HL-60/S4 treated with phorbol 12-myristate 13-acetate at 8.2 ng/mL for 4 days and 3 days (cell line): ENCODE measurements around the gene DOLPP1.
"Not testable (repeated sequence)": the region's sequence is repeated elsewhere in the genome, so short reads cannot be mapped to it uniquely, and the experiment has no call there.

Source experiments
- in situ Hi-C: fragments of 300-500 bp; cut with MboI; formaldehyde crosslinking; loops from 2 replicates; pipeline ENCODE4 v1.15.0; 2022; ENCODE audit warnings: low sequenced_read_pairs

The DOLPP1 gene

DNA sequence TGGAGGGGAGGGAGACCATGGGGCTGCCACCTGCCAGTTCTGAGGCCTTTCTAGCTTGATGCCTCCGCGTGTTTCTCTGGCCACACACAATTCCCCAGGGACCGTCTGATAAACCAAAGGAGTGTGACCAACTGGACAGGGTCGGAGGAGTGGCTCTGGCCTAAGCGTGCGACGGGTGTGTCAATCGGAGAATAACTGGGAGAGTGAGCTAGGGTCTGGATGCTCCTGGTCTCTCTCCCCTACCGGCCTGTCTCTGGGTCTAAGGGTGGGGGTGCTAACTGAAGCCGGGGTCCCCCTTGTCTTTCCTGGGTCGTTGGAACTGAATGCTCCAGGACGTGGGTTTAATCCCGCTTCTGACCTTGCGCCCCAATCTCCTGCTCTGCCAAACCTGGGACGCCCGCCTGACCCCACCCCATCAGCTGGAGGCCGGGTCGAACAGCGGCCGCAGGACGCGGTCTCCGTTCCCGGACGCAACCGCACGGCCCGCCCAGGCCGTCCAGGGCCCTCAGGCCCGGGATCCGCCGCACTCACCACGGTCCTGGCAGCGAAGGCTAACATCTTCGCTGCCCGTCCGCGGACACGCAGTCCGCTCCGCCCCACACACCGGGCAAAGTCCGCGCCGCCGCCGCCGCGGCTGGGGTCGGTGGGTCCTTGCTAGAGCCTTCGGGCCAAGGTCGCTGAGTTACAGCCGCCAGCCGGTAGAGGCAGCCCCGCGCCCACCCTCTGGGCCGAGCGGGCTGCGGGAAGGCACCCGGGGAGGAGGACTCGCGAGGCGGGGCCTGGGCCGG, 29.2 kb downstream of the DOLPP1 start:
- in situ Hi-C loops, result no loop called here

DNA sequence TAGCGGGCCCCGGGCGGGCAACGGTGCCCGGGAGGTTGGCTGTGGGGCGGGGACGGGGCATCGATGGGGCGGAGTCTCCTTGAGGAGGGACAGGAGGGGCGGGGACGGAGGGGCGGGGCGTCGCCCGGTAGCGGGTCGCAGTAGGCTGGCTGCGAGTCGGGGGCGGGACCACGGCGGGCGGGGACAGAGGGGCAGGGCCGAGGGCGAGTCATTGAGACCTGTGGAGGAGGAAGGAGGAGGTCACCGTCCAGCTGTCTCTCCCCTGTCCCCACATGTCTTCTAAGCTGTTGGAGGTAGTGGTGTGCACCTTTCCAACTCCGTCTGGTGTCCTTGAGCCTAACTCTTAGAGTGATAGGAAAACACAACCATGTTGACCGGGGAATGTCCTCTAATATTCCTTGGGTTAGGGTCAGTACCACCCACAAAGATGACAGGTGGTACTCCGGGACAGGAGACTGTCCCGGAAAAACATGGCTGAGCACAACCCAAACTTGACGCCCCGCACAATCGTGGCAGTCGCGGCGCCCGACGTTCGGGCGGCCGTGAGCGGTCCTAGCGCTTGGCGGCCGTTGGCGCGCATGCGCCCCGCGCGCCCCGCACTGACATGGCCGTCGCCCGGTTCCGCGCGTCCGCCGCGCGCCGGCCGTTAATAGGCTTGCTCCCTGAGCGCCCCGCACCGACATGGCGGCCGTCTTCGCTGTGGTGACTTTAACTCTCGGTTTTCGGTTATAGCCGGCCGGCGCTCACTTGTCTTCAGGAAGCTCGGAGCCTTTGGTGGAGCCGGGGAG, 30.0 kb downstream of the DOLPP1 start, which contains the start of the genes CRAT and PTPA:
Gene CRAT, minus strand, starts transcription at position 54 of the 788 bp plus-strand sequence. CDS start 284 bp downstream, outside the sequence.
Gene PTPA, plus strand, starts transcription at position 676 of the 788 bp plus-strand sequence. CDS start 186 bp downstream, outside the sequence.
- in situ Hi-C loops, result no loop called here

DNA sequence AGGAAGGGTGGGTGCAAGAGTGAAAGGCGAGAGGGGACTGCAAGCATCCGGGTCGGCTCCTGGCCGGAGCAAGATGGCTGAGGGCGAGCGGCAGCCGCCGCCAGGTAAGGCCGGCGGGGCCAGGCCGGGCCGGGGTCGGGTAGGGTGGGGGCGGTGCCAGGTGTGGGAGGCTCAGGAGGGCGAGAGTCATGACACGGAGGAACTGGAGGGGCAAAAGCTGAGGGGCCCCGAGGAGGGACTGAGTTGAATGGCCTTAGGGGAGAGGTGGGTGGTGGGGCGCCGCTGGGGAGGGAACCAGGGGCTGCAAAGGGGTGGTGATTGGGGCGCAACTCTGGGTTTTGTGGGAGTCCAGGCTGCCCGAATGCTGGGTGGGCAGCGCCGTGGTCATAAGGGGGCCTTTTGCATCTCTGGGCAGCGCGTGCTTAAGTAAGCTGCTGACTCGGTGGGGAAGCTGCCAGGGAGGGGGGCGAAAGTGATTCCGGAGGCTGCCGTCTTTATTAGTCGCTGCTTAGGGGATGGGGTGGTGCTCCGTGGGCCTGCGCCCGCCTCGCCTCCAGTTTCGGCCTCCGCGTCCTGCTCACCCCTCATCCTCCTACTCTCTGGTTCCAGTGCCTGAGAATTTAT, 30.7 kb downstream of the DOLPP1 start:
- in situ Hi-C loops, result no loop called here

DNA sequence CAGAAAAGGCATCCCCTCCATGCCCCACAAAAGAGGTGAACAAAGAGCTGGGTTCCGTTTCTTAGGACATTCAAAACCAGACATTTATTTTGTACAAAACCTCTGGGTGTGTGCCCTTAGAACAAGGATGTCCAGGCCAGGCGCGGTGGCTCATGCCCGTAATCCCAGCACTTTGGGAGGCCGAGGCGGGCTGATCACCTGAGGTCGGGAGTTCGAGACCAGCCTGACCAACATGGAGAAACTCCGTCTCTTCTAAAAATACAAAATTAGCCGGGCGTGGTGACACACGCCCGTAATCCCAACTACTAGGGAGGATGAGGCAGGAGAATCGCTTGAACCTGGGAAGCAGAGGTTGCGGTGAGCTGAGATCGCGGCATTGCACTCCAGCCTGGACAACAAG, 31.6 kb downstream of the DOLPP1 start:
- in situ Hi-C loops, result not testable (repeated sequence)

DNA sequence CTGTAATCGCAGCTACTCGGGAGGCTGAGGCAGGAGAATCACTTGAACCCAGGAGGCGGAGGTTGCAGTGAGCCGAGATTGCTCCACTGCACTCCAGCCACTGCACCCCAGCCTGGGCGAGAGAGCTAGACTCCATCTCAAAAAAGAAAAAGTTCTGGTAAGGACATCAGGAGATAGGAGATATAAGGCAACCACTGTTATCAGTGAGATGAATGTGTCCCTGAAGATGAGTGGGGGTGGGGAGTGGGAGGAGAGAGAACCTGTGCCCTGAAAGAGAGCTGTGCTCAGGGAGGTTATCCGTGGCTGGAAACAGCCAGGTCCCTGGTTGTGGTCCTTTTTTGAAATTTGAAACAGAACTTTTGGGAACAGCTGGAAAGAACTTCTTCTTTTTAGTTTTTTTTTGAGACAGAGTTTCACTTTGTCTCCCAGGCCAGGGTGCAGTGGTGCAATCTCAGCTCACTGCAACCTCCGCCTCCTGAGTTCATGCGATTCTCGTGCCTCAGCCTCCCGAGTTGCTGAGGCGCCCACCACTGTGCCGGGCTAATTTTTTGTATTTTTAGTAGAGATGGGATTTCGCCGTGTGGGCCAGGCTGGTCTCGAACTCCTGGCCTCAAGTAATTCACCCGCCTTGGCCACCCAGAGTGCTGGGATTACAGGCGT, 32.9 kb downstream of the DOLPP1 start:
- in situ Hi-C loops, result no loop called here

DNA sequence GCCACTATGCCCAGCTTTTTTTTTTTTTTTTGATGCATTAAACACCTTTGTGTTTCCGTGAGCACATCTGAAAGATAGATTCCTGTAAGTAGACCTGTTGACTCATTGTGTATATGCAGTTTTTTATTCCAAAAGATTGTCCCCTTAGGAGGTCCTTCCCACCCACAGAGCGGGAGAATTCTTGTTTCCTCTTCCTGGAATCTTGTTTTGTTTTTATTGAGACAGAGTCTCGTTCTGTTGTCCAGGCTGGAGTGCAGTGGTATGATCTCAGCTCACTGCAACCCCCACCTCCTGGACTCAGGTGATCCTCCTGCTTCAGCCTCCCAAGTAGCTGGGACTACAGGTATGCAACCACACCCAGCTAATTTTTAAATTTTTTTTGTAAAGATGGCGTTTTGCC, 37.9 kb downstream of the DOLPP1 start:
- in situ Hi-C loops, result no loop called here

DNA sequence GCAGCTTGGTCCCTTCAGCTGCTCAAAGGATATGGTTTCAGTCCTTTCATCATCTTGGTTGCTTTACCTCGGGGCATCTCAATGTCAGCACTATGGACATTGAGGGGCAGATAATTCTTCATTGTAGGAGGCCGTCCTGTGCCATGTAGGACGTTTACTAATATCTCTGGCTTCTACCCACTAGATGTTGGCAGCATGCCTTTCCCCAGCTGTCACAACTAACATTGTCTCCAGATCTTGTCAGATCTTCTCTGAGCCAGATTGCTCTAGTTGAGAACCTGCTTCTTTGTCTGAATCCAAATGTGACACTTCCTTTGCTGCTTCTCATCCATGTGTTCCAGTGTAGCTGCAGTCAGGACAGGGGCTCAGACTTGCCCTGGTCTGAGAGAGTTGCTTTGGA, 40.6 kb downstream of the DOLPP1 start:
- in situ Hi-C loops, result no loop called here

DNA sequence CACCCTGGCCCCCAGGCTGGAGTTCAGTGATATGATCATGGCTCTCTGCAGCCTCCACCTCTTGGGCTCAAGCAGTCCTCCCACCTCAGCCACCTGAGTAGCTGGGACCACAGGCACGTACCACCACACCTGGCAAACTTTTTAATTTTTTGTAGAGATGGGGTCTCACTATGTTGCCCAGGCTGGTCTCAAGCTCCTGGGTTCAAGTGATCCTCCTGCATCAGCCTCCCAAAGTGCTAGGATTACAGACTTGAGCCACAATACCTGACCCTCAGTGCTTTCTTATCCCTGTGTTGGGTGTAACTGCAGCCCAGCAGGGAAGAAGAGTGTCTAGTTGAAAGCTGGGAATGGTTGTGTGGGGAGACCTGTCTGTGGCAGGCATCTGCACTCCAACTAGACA, 41.2 kb downstream of the DOLPP1 start:
- in situ Hi-C loops, result no loop called here

DNA sequence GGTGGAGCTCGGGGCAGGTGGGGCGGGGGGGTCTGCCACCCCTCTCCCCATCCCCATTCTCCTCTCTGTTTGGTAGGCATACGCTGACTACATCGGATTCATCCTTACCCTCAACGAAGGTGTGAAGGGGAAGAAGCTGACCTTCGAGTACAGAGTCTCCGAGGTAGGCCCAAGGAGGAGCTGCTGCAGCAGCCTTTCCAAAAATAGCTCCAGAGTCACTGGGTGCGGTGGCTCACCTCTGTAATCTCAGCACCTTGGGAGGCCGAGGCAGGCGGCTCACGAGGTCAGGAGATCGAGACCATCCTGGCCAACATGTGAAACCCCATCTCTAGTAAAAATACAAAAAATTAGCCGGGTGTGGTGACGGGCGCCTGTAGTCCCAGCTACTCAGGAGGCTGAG, 42.1 kb downstream of the DOLPP1 start:
- in situ Hi-C loops, result not testable (repeated sequence)

DNA sequence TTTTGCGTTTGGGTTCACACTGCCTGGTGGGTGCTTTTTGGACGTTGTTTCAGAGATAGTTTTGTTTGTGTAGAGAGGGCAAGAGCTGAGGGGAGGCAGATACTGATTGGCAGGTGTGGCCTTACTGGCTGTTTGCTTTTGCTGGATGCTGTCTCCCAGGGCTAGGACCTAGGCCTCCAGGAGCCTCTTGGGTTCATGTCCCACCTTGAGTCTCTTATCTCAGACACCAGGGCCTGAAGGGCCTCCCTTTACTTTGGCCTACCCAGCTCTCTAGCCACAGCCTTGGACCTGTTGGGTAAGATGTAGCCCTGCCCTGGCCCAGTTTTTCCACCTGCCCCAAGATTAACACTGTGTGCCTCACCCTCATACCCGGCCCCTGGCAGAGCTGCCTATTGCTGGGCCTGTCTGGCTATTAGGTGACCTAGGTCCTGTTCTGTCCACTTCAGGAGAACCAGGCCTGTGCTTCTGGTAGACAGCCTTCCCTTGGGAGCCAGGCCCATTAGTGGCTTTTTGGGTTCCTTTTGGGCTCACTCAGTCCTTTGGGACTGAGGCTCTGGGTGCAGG, 43.7 kb downstream of the DOLPP1 start:
- in situ Hi-C loops, result loop anchor here (25.0 kb wide), 1 partner anchor 663 kb away; no protein-coding TSS in a partner anchor

DNA sequence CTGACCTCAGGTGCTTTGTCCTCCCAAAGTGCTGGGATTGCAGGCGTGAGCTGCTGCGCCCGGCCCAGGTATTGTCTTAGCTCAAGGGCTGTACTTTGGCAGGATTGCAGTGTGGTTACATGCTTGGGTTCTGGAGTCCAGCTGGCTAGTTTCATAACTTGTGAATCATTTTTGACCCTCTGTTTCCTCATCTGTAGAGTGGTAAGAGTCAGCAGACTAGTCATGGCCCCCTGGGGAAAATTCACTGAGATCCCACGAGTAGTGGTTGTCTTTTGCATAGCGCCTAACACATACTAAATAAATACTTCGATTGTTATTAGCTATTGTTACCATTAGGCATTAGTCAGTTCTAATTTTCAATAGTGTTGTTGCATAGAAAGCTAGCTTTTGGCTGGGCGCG, 44.6 kb downstream of the DOLPP1 start:
- in situ Hi-C loops, result loop anchor here (25.0 kb wide), 1 partner anchor 662 kb away; no protein-coding TSS in a partner anchor

DNA sequence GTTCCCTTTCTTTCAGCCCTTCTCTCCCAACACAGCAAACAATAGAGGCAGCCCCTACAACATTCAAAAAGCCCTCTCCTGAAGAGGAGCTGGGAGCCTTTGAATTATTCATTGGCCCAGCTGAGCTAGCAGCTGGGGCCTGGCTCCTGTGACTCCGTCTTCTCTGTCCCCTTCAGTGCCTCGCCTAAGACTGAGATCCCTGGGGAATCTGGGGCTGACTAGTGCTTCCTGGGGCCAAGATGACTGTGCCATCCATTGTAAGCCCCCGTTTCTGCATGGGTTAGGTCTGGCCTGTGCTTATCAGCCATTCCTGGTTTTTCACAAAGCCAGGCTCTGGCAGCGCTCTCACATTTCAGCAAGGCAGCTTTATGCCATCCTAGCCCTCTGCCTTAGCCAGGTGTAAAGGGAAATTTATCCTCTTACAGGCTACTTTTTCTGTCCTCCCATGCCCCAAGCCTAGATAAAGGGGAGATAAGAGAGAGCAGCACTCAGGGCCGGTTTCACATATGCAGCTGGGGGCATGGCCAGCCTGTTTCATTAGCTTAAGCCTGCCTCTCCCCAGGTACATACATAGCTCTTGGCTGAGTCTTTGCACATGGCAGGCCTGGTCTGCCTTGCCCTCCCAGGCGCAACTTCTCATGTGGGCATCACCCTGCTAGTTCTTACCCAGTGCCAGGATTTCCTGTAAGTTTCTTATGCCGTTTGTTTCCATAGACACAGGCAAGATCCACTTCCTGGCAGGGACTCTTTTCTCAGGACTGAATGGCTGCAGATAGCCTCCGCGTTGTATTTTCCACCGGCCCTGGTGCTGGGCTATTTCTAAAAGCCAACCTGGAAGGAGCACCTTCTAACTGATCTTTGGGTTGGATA, 46.1 kb downstream of the DOLPP1 start:
- in situ Hi-C loops, result loop anchor here (25.0 kb wide), 1 partner anchor 660 kb away; no protein-coding TSS in a partner anchor

DNA sequence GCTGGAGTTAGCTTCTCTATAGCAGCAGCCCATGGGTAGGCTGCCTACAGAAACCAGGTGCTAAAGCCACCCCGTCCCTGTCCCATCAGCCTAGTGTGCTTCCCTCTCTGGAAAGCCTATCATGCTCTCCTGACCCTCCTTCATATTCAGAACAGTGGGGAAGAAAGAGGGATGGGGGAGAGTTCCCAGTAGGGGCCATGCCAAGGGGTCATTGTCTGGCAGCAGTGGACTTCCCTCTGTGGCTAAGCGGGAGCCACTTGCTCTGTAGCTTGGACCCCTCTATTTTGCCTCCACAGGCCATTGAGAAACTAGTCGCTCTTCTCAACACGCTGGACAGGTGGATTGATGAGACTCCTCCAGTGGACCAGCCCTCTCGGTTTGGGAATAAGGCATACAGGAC, 47.8 kb downstream of the DOLPP1 start:
- in situ Hi-C loops, result loop anchor here (25.0 kb wide), 1 partner anchor 659 kb away; no protein-coding TSS in a partner anchor

DNA sequence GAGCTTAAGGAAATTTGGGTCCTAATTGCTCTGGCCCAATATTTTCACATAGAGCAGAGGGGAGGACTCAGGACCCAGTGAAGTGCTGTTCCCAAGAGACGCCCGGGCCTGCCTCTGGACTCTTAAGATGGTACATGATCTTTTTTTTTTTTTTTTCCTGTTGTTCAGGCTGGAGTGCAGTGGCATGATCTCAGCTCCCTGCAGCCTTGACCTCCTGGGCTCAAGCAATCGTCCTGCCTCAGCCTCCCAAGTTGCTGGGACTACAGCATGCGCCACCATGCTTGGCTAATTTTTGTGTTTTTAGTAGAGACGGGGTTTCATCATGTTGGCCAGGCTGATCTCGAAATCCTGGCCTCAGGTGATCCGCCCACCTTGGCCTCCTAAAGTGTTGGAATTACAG, 49.4 kb downstream of the DOLPP1 start:
- in situ Hi-C loops, result loop anchor here (25.0 kb wide), 1 partner anchor 657 kb away; no protein-coding TSS in a partner anchor

DNA sequence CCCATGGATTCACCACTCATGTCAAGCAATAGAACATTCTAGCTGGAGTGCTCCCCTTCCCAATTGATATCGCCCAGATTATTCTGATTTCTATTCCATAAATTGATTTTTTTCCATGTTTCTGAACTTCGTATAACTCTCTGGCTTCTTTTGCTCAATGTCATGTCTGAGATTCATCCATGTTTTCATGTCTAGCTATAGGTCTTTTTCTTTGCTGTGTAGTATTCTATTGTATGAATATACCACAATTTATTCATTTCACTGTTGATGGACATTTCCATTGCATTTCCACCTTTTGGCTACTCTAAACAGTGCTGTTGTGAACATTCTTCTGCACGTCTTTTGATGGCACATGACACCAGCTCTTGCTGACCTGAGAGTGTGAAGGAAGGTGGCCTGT, 49.9 kb downstream of the DOLPP1 start:
- in situ Hi-C loops, result loop anchor here (25.0 kb wide), 1 partner anchor 657 kb away; no protein-coding TSS in a partner anchor

DNA sequence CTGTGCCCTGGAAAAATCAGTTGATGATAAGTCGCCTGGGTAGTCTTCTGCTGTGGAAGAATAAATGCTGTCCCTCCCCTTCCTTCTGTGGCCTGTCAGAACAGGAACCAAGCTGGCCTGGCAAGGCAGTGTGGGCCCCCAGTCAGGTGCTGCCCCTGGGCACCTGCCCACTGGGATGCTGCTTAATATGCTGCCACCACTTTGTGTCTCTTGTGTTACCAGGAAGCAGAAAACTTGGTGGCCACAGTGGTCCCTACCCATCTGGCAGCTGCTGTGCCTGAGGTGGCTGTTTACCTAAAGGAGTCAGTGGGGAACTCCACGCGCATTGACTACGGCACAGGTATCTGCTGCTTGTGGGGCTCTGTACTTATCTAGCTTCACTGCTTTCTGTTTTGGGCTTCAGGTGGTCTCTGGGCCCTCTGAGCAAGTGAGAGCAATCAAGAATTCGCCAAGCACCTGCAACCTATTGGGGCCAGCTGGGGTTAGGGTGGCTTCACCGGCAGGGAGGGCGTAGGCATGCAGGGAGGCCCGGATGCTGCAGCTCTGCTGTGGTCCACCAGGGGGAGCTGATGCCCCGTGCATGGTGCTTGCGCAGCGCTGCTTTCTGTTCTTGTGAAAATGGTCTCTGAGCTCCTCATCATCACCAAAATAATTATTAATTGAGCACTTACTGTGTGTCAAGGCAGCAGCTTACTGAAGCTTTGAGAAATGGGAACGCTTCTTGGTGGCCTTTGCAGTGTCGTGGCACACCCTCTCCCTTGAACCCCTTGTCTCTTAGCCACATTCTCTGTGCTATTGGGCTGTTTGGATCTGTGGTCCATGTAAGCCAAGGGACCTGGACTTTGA, 50.6 kb downstream of the DOLPP1 start:
- in situ Hi-C loops, result loop anchor here (25.0 kb wide), 1 partner anchor 656 kb away; no protein-coding TSS in a partner anchor

DNA sequence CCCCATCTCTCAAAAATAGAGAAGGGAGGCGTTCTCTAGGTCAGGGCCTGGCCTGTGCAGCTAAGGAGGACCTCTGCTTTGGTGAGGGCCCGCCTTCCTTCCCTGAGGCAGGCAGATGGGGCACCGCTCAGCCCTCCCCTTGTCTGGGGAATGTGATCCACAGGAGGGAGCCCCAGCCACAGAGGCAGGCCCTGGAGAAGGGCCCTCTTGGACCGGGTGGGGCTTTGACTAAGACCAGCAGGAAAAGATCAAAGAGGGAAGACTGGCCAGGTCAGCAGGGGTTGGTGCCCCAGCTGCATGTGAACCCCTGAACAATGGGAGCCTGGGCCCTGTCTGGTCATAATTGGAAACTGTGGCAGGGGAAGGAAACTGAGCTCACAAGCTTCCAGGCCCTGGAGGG, 52.2 kb downstream of the DOLPP1 start:
- in situ Hi-C loops, result loop anchor here (25.0 kb wide), 1 partner anchor 654 kb away; no protein-coding TSS in a partner anchor

DNA sequence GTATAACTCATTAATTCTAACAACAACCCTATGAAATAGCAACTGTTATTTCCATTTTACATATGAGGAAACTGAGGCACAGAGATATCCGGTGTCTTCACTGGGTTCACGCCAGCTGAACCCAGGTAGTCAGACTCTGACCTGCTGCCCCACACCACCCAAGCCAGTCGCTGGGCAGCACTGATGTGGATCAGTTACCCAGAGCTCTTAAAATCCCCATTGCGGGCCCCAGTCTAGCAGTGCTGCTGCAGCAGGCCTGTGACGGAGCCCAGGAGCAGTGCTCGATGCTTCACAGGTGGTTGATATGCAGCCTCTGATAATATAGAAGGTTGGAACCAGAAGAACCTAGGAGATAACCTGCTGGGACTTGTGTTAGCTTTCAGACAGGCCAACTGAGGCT, 54.6 kb downstream of the DOLPP1 start:
- in situ Hi-C loops, result loop anchor here (5.0 to 25.0 kb wide), 2 partner anchors 477 to 652 kb away; no protein-coding TSS in a partner anchor
